GM23338 (cell line): Measurements from ENCODE around the gene MTIF3. TPM values are rescaled to one million over a fixed set of nuclear protein-coding genes. Genes with fewer than 3 reads are reported as not detected.

Experiments
- ATAC-seq: fragments of 200-7000 bp; cut with Tn5 transposase; 3 replicates; pipeline ENCODE4 v1.9.1; 2020
- DNase-seq: peaks from one replicate; pipeline ENCODE4 v3.0.0-alpha.2; 2015; ENCODE audit warnings: low spot score
- H2AFZ ChIP-seq: fragments of 200-600 bp; sonication (generic); 2 replicates; pipeline ENCODE4 v1.8.0; 2016; ENCODE audit warnings: antibody characterized with exemption, mild to moderate bottlenecking, moderate library complexity
- H3F3A ChIP-seq: fragments of 200-600 bp; sonication (generic); replicated peaks from 2 replicates; pipeline ENCODE4 v1.8.0; 2017; ENCODE audit warnings: antibody characterized with exemption, mixed run types, low read depth
- H3K27ac ChIP-seq: fragments of 200-600 bp; sonication (generic); 2 replicates; pipeline ENCODE4 v1.6.1; 2016; ENCODE audit warnings: low read depth
- H3K27me3 ChIP-seq: fragments of 200-600 bp; sonication (generic); 2 replicates; pipeline ENCODE4 v1.8.0; 2016; ENCODE audit warnings: mild to moderate bottlenecking, mixed run types, moderate library complexity; ENCODE audit not compliant: insufficient read depth
- H3K36me3 ChIP-seq: fragments of 200-600 bp; sonication (generic); 2 replicates; pipeline ENCODE4 v1.8.0; 2016; ENCODE audit warnings: mild to moderate bottlenecking; ENCODE audit not compliant: insufficient read depth
- H3K4me1 ChIP-seq: fragments of 200-600 bp; sonication (generic); 2 replicates; pipeline ENCODE4 v1.8.0; 2016; ENCODE audit warnings: mild to moderate bottlenecking, moderate library complexity; ENCODE audit not compliant: insufficient read depth
- H3K4me2 ChIP-seq: fragments of 200-600 bp; sonication (generic); 2 replicates; pipeline ENCODE4 v1.7.1; 2017; ENCODE audit warnings: mixed run types
- H3K4me3 ChIP-seq: fragments of 200-600 bp; sonication (generic); 2 replicates; pipeline ENCODE4 v1.6.1; 2016; ENCODE audit warnings: mixed run types
- H3K79me2 ChIP-seq: fragments of 200-600 bp; sonication (generic); replicated peaks from 2 replicates; pipeline ENCODE4 v1.8.0; 2017; ENCODE audit warnings: mild to moderate bottlenecking; ENCODE audit not compliant: insufficient read depth
- H3K9me2 ChIP-seq: fragments of 200-600 bp; sonication (generic); 2 replicates; pipeline ENCODE4 v1.8.0; 2017; ENCODE audit not compliant: insufficient read depth
- H4K20me1 ChIP-seq: fragments of 200-600 bp; sonication (generic); replicated peaks from 2 replicates; pipeline ENCODE4 v1.8.0; 2017; ENCODE audit warnings: mild to moderate bottlenecking; ENCODE audit not compliant: insufficient read depth
- H3K27ac Mint-ChIP-seq: 2 replicates; pipeline ENCODE4 v1.8.0; 2020; ENCODE audit warnings: inconsistent platforms, mild to moderate bottlenecking, moderate library complexity, mixed read lengths
- H3K27me3 Mint-ChIP-seq: 3 replicates; pipeline ENCODE4 v1.8.0; 2022; ENCODE audit warnings: low read depth, mild to moderate bottlenecking, moderate library complexity, mixed read lengths, inconsistent platforms; ENCODE audit not compliant: insufficient read depth, poor library complexity
- H3K36me3 Mint-ChIP-seq: 3 replicates; pipeline ENCODE4 v1.8.0; 2021; ENCODE audit warnings: low read depth, mild to moderate bottlenecking, inconsistent platforms, moderate library complexity, mixed read lengths
- H3K4me1 Mint-ChIP-seq: 3 replicates; pipeline ENCODE4 v1.8.0; 2020; ENCODE audit warnings: mild to moderate bottlenecking, inconsistent platforms, mixed read lengths
- H3K4me3 Mint-ChIP-seq: 3 replicates; pipeline ENCODE4 v1.8.0; 2021; ENCODE audit warnings: moderate library complexity, mild to moderate bottlenecking, inconsistent platforms, mixed read lengths
- H3K9me3 Mint-ChIP-seq: 3 replicates; pipeline ENCODE4 v1.8.0; 2020; ENCODE audit warnings: moderate library complexity, mild to moderate bottlenecking, inconsistent platforms, mixed read lengths
- CREB1 ChIP-seq: fragments of 250-450 bp; sonication (Bioruptor Pico); IDR thresholded peaks from 2 replicates; pipeline ENCODE4 v1.5.0; 2020; ENCODE audit warnings: low read depth, mild to moderate bottlenecking, moderate library complexity
- CTCF ChIP-seq, 2 experiments: fragments of 200-600 bp in 1 of 2; sonication (generic) in 1 of 2; conservative IDR thresholded peaks; 2 replicates each; pipeline versions ENCODE4 v1.5.1 to v1.6.1; 2016 to 2017; ENCODE audit warnings: antibody characterized with exemption in 2 of 2, low read depth in 2 of 2, mild to moderate bottlenecking in 2 of 2, moderate library complexity in 1 of 2
- EZH2 ChIP-seq: fragments of 200-600 bp; sonication (generic); IDR thresholded peaks from one replicate; pipeline ENCODE4 v1.8.0; 2017; ENCODE audit warnings: antibody characterized with exemption, mild to moderate bottlenecking, low read depth; ENCODE audit not compliant: unreplicated experiment
- EZH2phosphoT487 ChIP-seq: fragments of 200-600 bp; sonication (generic); IDR thresholded peaks from one replicate; pipeline ENCODE4 v1.8.1; 2018; ENCODE audit warnings: antibody characterized with exemption; ENCODE audit not compliant: unreplicated experiment
- JUNB ChIP-seq: IDR thresholded peaks from one replicate; pipeline ENCODE4 v1.6.1; 2016; ENCODE audit warnings: antibody characterized with exemption; ENCODE audit not compliant: unreplicated experiment
- NANOG ChIP-seq: IDR thresholded peaks from 2 replicates; pipeline ENCODE4 v1.6.1; 2016; ENCODE audit warnings: antibody characterized with exemption, borderline replicate concordance
- POLR2AphosphoS5 ChIP-seq: IDR thresholded peaks from 2 replicates; pipeline ENCODE4 v1.6.1; 2016; ENCODE audit warnings: antibody characterized with exemption, low read depth
- REST ChIP-seq: IDR thresholded peaks from one replicate; pipeline ENCODE4 v1.6.1; 2018; ENCODE audit warnings: antibody characterized with exemption; ENCODE audit not compliant: unreplicated experiment
- STAT1 ChIP-seq: IDR thresholded peaks from one replicate; pipeline ENCODE4 v1.6.1; 2016; ENCODE audit warnings: antibody characterized with exemption; ENCODE audit not compliant: unreplicated experiment
- ZNF114 ChIP-seq: fragments of 250-450 bp; sonication (Bioruptor Pico); IDR thresholded peaks from 2 replicates; pipeline ENCODE4 v1.5.0; 2020; ENCODE audit warnings: mild to moderate bottlenecking, moderate library complexity
- ZNF331 ChIP-seq: fragments of 250-450 bp; sonication (Bioruptor Pico); IDR thresholded peaks from 2 replicates; pipeline ENCODE4 v1.5.0; 2020; ENCODE audit warnings: low read depth, mild to moderate bottlenecking, moderate library complexity
- polyA plus RNA-seq: library from polyadenylated mRNA; unstranded; fragments of >200 nt; fragmentation: Nextera tagmentation; extraction: Ambion mirVana; gene quantifications from 2 replicates; pipeline ENCODE4 v1.2.1, GENCODE V29; 2016
- total RNA-seq: library from RNA; depleted of rRNA; stranded (reverse); fragments of >200 nt; shearing (Covaris generic); gene quantifications from 2 replicates; pipeline ENCODE4 v1.2.3, GENCODE V29; 2014

Gene MTIF3
- total and polyA plus RNA-seq, 2 experiments from 2014 or later = 33.0 to 152 TPM

- no peak for TF ChIP-seq EZH2
Measured at GRCh38 chr13:27472441-27472840, 22.1 kb upstream of the MTIF3 start (continued).

GRCh38 chr13:27470075-27470820, 19.9 kb upstream of the MTIF3 start:
- Mint-ChIP-seq H3K36me3 (no peaks in the 10 kb centered on the region; the same call in 2 of the 3 replicates), H3K27me3 (peaks cover 2% of the 10 kb centered on the region), H3K4me1 (no peaks in the 10 kb centered on the region), H3K9me3 (no peaks in the 10 kb centered on the region; the same call in 2 of the 3 replicates), H3K4me3 (no peak overlapping the region), H3K27ac (no peak overlapping the region)
- no peak overlapping the region for H2AFZ ChIP-seq
- ATAC-seq (no peak), DNase-seq (no peak)
- H3K27ac ChIP-seq = no peak overlapping the region
- no peak overlapping the region for H3K4me3 ChIP-seq
- no peaks in the 10 kb centered on the region for H3K9me2 ChIP-seq
- H4K20me1 ChIP-seq = no peaks in the 10 kb centered on the region
- no peaks in the 10 kb centered on the region for H3F3A ChIP-seq
- no peaks in the 10 kb centered on the region for H3K4me1 ChIP-seq
- H3K36me3 ChIP-seq = no peaks in the 10 kb centered on the region
- no peak overlapping the region for H3K4me2 ChIP-seq
- no peaks in the 10 kb centered on the region for H3K79me2 ChIP-seq
- H3K27me3 ChIP-seq = no peaks in the 10 kb centered on the region
- no peak for TF ChIP-seq REST
- TF ChIP-seq STAT1 = no peak
- no peak for TF ChIP-seq CREB1 (CRISPR knock-in tag)
- no peak for TF ChIP-seq POLR2AphosphoS5
- no peak for TF ChIP-seq EZH2
- no peak for TF ChIP-seq ZNF331 (CRISPR knock-in tag)
- no peak for TF ChIP-seq JUNB
- no peak for TF ChIP-seq CTCF (conservative IDR thresholded peaks at IDR 0.05; ENCODE audit: low read depth in 2 of 2)
- no peak for TF ChIP-seq ZNF114 (CRISPR knock-in tag)
- no peak for TF ChIP-seq EZH2phosphoT487
- no peak for TF ChIP-seq NANOG
